AG04450 (cell line): ENCODE data around the gene P2RY8. TPM values are rescaled to one million over a fixed set of nuclear protein-coding genes. Genes with fewer than 3 reads are reported as not detected.

Experiments used
- CTCF ChIA-PET: fragments of 300-600, 350-600 bp; formaldehyde crosslinking; extraction: SDS; loops from one replicate; lab custom pipeline; 2022; ENCODE audit warnings: antibody characterized with exemption, inconsistent platforms; lab: Charles Lee
- POLR2A ChIA-PET: fragments of 350-600 bp; formaldehyde crosslinking; extraction: SDS; loops from one replicate; lab custom pipeline; 2021; ENCODE audit warnings: antibody characterized with exemption, inconsistent platforms; lab: Yijun Ruan, JAX
- DNase-seq: peaks from one replicate; pipeline ENCODE4 v3.0.0-alpha.2; 2011; ENCODE audit warnings: low read depth, low spot score
- H3K27ac ChIP-seq: one replicate; pipeline ENCODE4 v1.5.1; 2012; ENCODE audit warnings: low read depth, low read length, control low read depth
- H3K27me3 ChIP-seq: one replicate; pipeline ENCODE4 v1.6.0; 2012; ENCODE audit warnings: low read length; ENCODE audit not compliant: control insufficient read depth, insufficient read depth
- H3K4me3 ChIP-seq: 2 replicates; pipeline ENCODE4 v1.5.1; 2011; ENCODE audit warnings: mild to moderate bottlenecking, low read depth, low read length, control low read depth
- H3K9me3 ChIP-seq: 2 replicates; pipeline ENCODE4 v1.5.1; 2012; ENCODE audit warnings: low read length; ENCODE audit not compliant: control insufficient read depth, insufficient read depth
- polyA plus RNA-seq: library from polyadenylated mRNA; depleted of rRNA; stranded (reverse); fragments of >200 nt; gene quantifications from 2 replicates; pipeline ENCODE4 v1.2.3, GENCODE V29; 2011
- TF ChIP-seq, protein P1 (sequence below): IDR thresholded peaks from 2 replicates; pipeline ENCODE4 v1.5.1; 2011; ENCODE audit warnings: low read depth, low read length, control low read depth, inconsistent platforms

Gene P2RY8
- polyA plus RNA-seq, 1 experiment: not detected

DNA sequence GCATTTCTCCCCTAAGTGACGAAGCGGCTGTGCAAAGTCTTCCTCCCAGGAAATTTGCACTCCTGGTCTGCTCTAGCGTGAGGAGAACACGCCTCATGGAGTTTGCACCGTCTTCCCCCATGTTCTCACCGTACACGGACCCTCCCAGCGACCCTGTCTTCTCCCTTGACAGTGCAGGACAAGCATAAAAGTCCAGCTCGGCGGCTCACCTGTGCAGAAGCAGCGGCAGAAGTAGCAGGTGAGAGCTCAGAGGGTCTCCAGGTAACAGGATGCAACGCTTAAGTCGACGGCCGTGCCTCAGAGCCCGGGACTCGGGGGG is 314 bp downstream of the P2RY8 start:
- H3K27me3 ChIP-seq: no peaks in the 10 kb centered on the region
- ChIA-PET CTCF (no interaction called here), POLR2A (no interaction called here)
- peaks cover 45% of the 10 kb centered on the region for H3K9me3 ChIP-seq
- no peak overlapping the region for H3K4me3 ChIP-seq
- TF ChIP-seq, protein P1, sequence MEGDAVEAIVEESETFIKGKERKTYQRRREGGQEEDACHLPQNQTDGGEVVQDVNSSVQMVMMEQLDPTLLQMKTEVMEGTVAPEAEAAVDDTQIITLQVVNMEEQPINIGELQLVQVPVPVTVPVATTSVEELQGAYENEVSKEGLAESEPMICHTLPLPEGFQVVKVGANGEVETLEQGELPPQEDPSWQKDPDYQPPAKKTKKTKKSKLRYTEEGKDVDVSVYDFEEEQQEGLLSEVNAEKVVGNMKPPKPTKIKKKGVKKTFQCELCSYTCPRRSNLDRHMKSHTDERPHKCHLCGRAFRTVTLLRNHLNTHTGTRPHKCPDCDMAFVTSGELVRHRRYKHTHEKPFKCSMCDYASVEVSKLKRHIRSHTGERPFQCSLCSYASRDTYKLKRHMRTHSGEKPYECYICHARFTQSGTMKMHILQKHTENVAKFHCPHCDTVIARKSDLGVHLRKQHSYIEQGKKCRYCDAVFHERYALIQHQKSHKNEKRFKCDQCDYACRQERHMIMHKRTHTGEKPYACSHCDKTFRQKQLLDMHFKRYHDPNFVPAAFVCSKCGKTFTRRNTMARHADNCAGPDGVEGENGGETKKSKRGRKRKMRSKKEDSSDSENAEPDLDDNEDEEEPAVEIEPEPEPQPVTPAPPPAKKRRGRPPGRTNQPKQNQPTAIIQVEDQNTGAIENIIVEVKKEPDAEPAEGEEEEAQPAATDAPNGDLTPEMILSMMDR: no peak
- H3K27ac ChIP-seq: no peak overlapping the region
- no peak for DNase-seq

DNA sequence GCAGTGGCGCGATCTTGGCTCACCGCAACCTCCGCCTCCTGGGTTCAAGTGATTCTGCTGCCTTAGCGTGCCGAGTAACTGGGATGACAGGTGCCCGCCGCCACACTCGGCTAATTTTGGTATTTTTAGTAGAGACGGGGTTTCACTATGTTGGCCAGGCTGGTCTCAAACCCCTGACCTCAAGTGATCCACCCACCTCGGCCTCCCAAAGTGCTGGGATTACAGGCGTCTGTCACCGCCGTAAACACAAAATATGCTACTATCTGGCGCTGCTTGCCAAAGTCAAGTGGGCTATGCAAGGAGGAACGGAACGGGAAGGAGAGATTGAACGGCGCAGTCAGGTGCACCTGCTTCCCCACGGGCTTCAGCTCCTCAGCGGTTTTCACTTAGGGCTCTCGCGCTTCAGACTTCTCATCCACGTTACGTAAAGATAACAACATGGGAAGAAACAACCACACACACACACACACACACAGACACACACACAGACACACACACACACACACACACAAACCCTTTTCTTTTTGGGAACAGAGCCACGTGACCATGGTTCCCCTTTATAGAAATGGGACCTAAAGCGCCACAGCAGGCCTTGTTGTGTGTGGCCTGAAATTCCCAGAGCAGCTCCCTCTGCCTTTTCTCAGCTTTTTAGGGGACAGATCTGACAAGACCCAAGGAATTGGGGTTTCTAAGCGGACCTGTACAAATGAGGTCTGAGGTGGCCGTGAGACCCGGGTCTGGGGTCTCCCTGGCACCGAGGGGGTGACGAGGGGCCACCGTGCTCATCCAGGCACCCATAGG is 1.5 kb downstream of the P2RY8 start:
- ChIA-PET CTCF (no interaction called here), POLR2A (no interaction called here)

DNA sequence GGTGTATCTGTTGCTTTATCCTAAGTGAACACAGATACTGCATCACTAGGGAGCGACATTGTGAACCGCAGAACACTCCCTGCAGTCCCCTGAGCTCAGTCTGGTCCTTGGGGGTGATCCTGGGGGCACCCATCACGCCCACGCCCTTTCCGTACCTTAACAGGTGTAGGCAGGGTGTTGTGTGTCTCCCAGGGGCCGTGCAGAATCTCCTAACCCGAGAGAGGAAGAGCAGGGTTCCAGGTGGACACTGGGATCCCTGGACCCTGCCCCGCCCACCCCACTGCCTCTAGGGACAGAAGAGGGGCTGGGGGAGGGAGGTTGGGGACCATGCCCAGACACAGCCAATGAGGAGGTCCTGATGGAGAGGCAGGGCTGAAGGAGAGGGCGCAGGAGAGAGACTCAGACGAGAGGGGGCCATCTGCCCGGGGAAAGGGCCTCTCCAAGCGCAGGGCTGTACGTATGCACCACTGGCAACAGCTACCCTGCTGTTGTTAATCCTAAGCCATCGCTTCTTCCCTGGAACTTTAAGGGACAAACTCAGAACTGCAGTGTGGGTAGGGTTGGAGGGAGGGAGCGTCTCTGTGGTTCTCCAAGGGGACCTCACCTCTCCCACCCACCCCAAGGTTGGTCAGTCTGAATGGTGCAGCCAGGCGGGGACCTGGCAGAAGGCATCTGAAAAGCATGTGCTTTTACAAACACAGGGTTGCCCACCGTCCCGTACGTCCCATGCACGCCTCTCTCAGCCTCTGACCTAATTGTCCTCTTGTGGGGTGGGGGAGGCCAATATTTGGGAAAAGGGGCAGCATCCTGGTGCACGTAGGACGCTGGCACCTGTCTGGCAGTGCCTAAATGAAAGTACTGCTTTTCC is 2.5 kb downstream of the P2RY8 start:
- ChIA-PET CTCF (no interaction called here), POLR2A (no interaction called here)
- H3K27ac ChIP-seq: no peak overlapping the region
- no peak for DNase-seq
- no peak overlapping the region for H3K4me3 ChIP-seq
- H3K9me3 ChIP-seq: peaks cover 48% of the 10 kb centered on the region
- TF ChIP-seq, protein P1: no peak
- H3K27me3 ChIP-seq: no peaks in the 10 kb centered on the region

More for the DNA sequence above, 1.5 kb downstream of the P2RY8 start:
- H3K27me3 ChIP-seq: no peaks in the 10 kb centered on the region
- H3K27ac ChIP-seq: no peak overlapping the region
- peaks cover 48% of the 10 kb centered on the region for H3K9me3 ChIP-seq
- no peak for DNase-seq
- H3K4me3 ChIP-seq: no peak overlapping the region
- TF ChIP-seq, protein P1: no peak

DNA sequence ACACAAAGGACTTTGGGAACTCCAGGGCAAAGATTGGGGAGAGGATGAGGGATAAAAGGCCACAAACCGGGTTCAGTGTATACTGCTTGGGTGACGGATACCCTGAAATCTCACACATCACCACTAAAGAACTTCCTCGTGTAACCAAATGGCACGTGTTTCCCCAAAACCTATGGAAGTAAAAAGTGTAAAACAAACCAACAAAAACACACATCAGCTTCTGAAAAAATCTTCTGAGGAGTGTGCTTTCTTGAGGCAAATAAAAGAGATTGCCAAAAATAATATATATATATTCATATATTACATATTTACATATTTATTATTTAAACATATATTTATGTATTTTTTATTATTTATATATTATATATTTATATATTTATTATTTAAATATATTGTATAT is 3.9 kb downstream of the P2RY8 start:
- Histone ChIP-seq H3K27ac (no peak overlapping the region), H3K27me3 (no peaks in the 10 kb centered on the region), H3K4me3 (no peak overlapping the region), H3K9me3 (peaks cover 49% of the 10 kb centered on the region)
- ChIA-PET CTCF (no interaction called here), POLR2A (no interaction called here)
- TF ChIP-seq, protein P1: no peak
- DNase-seq: no peak
